Parathyroid adenoma (tissue), 2 donors: Measurements from ENCODE around the gene XPNPEP2.

Source experiments
- H2AFZ ChIP-seq: fragments of 300-600 bp; sonication (generic); one replicate; pipeline ENCODE4 v1.7.0; 2017; ENCODE audit warnings: antibody characterized with exemption, mild to moderate bottlenecking
- H3K27ac ChIP-seq: fragments of 300-600 bp; sonication (generic); one replicate; pipeline ENCODE4 v1.7.0; 2017
- H3K27me3 ChIP-seq: fragments of 300-600 bp; sonication (generic); one replicate; pipeline ENCODE4 v1.7.0; 2017; ENCODE audit warnings: low read length; ENCODE audit not compliant: control insufficient read depth, insufficient read depth
- H3K36me3 ChIP-seq: fragments of 300-600 bp; sonication (generic); one replicate; pipeline ENCODE4 v1.7.0; 2017; ENCODE audit warnings: low read length; ENCODE audit not compliant: control insufficient read depth, insufficient read depth
- H3K4me1 ChIP-seq: fragments of 300-600 bp; sonication (generic); one replicate; pipeline ENCODE4 v1.7.0; 2017; ENCODE audit warnings: control low read depth
- H3K4me2 ChIP-seq: fragments of 300-600 bp; sonication (generic); one replicate; pipeline ENCODE4 v1.7.0; 2017; ENCODE audit warnings: low read length
- H3K4me3 ChIP-seq: fragments of 300-600 bp; sonication (generic); one replicate; pipeline ENCODE4 v1.7.0; 2017; ENCODE audit warnings: low read depth, low read length
- H3K79me2 ChIP-seq: fragments of 300-600 bp; sonication (generic); one replicate; pipeline ENCODE4 v1.7.0; 2017; ENCODE audit warnings: control low read depth
- H3K9ac ChIP-seq: fragments of 300-600 bp; sonication (generic); one replicate; pipeline ENCODE4 v1.7.0; 2017; ENCODE audit warnings: mild to moderate bottlenecking
- H3K9me3 ChIP-seq: fragments of 300-600 bp; sonication (generic); one replicate; pipeline ENCODE4 v1.7.0; 2017; ENCODE audit warnings: low read length; ENCODE audit not compliant: control insufficient read depth
- CTCF ChIP-seq: fragments of 300-600 bp; sonication (generic); IDR thresholded peaks from one replicate; pipeline ENCODE4 v1.7.0; 2017; ENCODE audit warnings: antibody characterized with exemption, mild to moderate bottlenecking
- donor health status: primary hyperparathyroidism.

Gene XPNPEP2

GRCh38 chrX:129746557-129747470 is 8.0 kb downstream of the XPNPEP2 start:
- no peak for TF ChIP-seq CTCF
- Histone ChIP-seq H3K9me3 (no peaks in the 10 kb centered on the region), H3K27me3 (no peaks in the 10 kb centered on the region), H2AFZ (no peak overlapping the region), H3K27ac (no peak overlapping the region), H3K4me3 (no peak overlapping the region), H3K9ac (no peak overlapping the region), H3K36me3 (no peaks in the 10 kb centered on the region), H3K4me1 (no peaks in the 10 kb centered on the region), H3K4me2 (no peak overlapping the region), H3K79me2 (no peaks in the 10 kb centered on the region)

DNA sequence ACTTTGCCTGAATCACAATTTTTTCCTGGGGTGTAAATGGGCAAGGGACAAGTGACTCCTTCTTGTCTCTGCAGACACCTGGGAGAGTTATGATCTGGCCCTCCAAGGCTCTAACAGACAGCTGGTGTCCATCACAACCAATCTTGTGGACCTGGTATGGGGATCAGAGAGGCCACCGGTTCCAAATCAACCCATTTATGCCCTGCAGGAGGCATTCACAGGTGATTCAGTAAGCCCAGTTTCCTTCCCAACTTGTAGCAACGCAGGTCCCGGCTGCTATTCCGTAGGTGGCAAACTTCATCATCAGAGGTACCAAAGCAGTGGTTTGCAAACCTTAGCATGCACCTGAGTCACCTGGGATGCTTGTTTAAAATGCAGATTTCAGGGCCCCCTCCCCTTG is 8.8 kb downstream of the XPNPEP2 start:
- Histone ChIP-seq H2AFZ (no peak overlapping the region), H3K36me3 (no peaks in the 10 kb centered on the region), H3K9ac (no peak overlapping the region), H3K79me2 (no peaks in the 10 kb centered on the region), H3K4me2 (no peak overlapping the region), H3K27ac (no peak overlapping the region), H3K4me3 (no peak overlapping the region), H3K9me3 (no peaks in the 10 kb centered on the region), H3K4me1 (no peaks in the 10 kb centered on the region), H3K27me3 (no peaks in the 10 kb centered on the region)
- no peak for TF ChIP-seq CTCF

DNA sequence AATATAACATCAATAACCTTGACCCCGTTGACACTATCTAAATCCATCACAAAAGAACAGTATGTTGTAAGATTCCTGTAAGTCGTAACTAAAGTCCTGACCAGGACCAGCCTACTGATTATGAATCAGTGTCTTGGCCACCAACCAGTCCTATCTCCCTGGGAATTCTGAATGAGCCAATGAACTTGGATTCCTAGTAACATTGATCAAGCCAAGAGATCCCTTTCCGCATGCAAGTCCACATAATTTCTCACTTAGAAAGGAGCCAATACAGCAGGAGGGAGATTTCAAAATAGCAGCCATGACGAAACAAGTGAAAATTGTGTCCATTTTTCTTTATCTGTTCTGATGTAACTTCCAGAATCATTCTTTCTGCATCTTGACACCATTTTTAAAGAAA is 9.5 kb downstream of the XPNPEP2 start:
- H3K27ac ChIP-seq = no peak overlapping the region
- H3K79me2 ChIP-seq = no peaks in the 10 kb centered on the region
- no peak overlapping the region for H3K9ac ChIP-seq
- no peak overlapping the region for H3K4me2 ChIP-seq
- H3K36me3 ChIP-seq = no peaks in the 10 kb centered on the region
- H3K4me3 ChIP-seq = no peak overlapping the region
- no peak overlapping the region for H2AFZ ChIP-seq
- H3K27me3 ChIP-seq = no peaks in the 10 kb centered on the region
- no peaks in the 10 kb centered on the region for H3K9me3 ChIP-seq
- no peaks in the 10 kb centered on the region for H3K4me1 ChIP-seq
- no peak for TF ChIP-seq CTCF

DNA sequence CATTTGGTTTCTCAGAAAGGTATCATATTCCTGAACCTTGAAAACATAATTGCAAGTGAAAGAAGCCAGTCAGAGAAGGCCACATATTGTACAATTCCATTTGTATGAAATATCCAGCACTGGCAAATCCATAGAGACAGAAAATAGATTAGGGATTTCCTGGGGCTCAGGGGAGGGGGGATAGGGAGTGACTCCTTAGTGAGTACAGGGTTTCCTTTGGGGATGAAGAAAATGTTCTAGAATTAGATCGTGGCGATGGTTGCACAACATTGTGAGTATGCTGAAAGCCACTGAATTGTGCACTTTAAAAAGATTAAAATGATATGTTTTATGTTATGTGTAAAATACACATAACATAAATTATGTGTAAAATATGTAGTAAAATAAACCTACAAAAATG is 10.3 kb downstream of the XPNPEP2 start:
- no peak overlapping the region for H3K4me3 ChIP-seq
- H3K4me2 ChIP-seq = no peak overlapping the region
- H3K4me1 ChIP-seq = no peaks in the 10 kb centered on the region
- H3K79me2 ChIP-seq = no peaks in the 10 kb centered on the region
- H3K9ac ChIP-seq = no peak overlapping the region
- no peak for TF ChIP-seq CTCF
- H3K27me3 ChIP-seq = no peaks in the 10 kb centered on the region
- no peak overlapping the region for H3K27ac ChIP-seq
- no peaks in the 10 kb centered on the region for H3K36me3 ChIP-seq
- no peaks in the 10 kb centered on the region for H3K9me3 ChIP-seq
- no peak overlapping the region for H2AFZ ChIP-seq

DNA sequence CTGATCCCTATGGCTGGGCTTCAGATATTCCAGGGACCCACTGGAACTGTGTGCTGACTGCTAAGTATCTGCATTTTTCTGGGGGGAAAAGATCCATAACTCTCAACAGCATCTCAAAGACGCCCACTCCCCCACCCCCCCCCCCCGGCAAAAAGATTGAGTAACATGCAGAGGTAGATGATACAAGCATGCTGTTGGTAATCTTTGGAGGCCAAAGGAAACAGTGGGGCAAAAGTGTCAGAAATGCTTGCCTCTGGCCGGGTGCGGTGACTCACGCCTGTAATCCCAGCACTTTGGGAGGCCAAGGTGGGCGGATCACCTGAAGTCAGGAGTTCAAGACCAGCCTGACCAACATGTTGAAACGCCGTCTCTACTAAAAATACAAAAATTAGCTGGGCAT is 12.2 kb downstream of the XPNPEP2 start:
- TF ChIP-seq CTCF = no peak

More for the DNA sequence above, 12.2 kb downstream of the XPNPEP2 start:
- H3K4me2 ChIP-seq = no peak overlapping the region
- no peaks in the 10 kb centered on the region for H3K36me3 ChIP-seq
- H3K27ac ChIP-seq = no peak overlapping the region
- no peaks in the 10 kb centered on the region for H3K4me1 ChIP-seq
- H3K4me3 ChIP-seq = no peak overlapping the region
- H3K9me3 ChIP-seq = no peaks in the 10 kb centered on the region
- H3K9ac ChIP-seq = no peak overlapping the region
- H3K27me3 ChIP-seq = no peaks in the 10 kb centered on the region
- H2AFZ ChIP-seq = no peak overlapping the region
- no peaks in the 10 kb centered on the region for H3K79me2 ChIP-seq
